ENCODE measurements around the gene CDK16.

- no peak for TF ChIP-seq POLR2A (IDR thresholded peaks at IDR 0.05; ENCODE audit: low read depth, low read length)
- TF ChIP-seq PAX5 (IDR thresholded peaks at IDR 0.05; ENCODE audit: insufficient read depth, low read length, severe bottlenecking), result no peak
- TF ChIP-seq POU2F2 (IDR thresholded peaks at IDR 0.05; ENCODE audit: low read depth, low read length), result no peak
- no peak for TF ChIP-seq POLR2AphosphoS5 (IDR thresholded peaks at IDR 0.05; ENCODE audit: low read depth, low read length)
- TF ChIP-seq TAF1 (IDR thresholded peaks at IDR 0.05; ENCODE audit: low read depth, low read length), result no peak
- TF ChIP-seq SPI1 (IDR thresholded peaks at IDR 0.05; ENCODE audit: low read depth, low read length), result no peak
Measured at GRCh38 chrX:47202877-47203276, 15.6 kb upstream of the CDK16 start.
